Breast epithelium (tissue), 4 donors: ENCODE measurements around the gene RPP21. TPM values are rescaled to one million over a fixed set of nuclear protein-coding genes. Genes with fewer than 3 reads are reported as not detected.

Source experiments
- DNase-seq, 2 donors: peaks; one replicate each; pipeline ENCODE4 v3.0.0-alpha.2; 2019; ENCODE audit warnings: low spot score in 2 of 2
- H3K27ac ChIP-seq, 2 donors: fragments of 200-600 bp; sonication (generic) in 1 of 2; one replicate each; pipeline ENCODE4 v1.5.1; 2016 to 2019; ENCODE audit warnings: mild to moderate bottlenecking in 1 of 2
- H3K27me3 ChIP-seq, 2 donors: fragments of 200-600 bp; sonication (generic) in 1 of 2; one replicate each; pipeline versions ENCODE4 v1.5.1 to v1.6.0; 2017 to 2019; ENCODE audit warnings: control low read depth in 1 of 2, mild to moderate bottlenecking in 1 of 2
- H3K36me3 ChIP-seq: fragments of 200-600 bp; one replicate; pipeline ENCODE4 v1.5.1; 2019
- H3K4me1 ChIP-seq, 2 donors: fragments of 200-600 bp; sonication (generic); one replicate each; pipeline ENCODE4 v1.5.1; 2016 to 2019; ENCODE audit warnings: control low read depth in 1 of 2
- H3K4me3 ChIP-seq, 3 donors: fragments of 200-600 bp; sonication (generic); 1 replicate in 2 of 3; 2 replicates in 1 of 3; pipeline ENCODE4 v1.5.1; 2016 to 2019; ENCODE audit warnings: mild to moderate bottlenecking in 3 of 3, moderate library complexity in 2 of 3
- H3K9me3 ChIP-seq, 2 donors: fragments of 200-600 bp; sonication (generic) in 1 of 2; one replicate each; pipeline ENCODE4 v1.5.1; 2016 to 2019; ENCODE audit warnings: control low read depth in 1 of 2
- POLR2A ChIP-seq: fragments of 450-650 bp; IDR thresholded peaks from one replicate; pipeline ENCODE4 v1.6.1; 2016; ENCODE audit warnings: antibody characterized with exemption, mild to moderate bottlenecking, moderate library complexity
- POLR2AphosphoS5 ChIP-seq, 3 donors: sonication (generic); formaldehyde crosslinking; IDR thresholded peaks; one replicate each; pipeline ENCODE4 v1.6.1; 2017; ENCODE audit warnings: antibody characterized with exemption in 3 of 3
- intact Hi-C: fragments of 100-400 bp; cut with DNase I; formaldehyde crosslinking; loops from one replicate; pipeline ENCODE4 v1.15.1; 2023; ENCODE audit warnings: low total_unique reads
- total RNA-seq, 3 donors: library from RNA; depleted of rRNA; stranded (reverse); fragments of >200 nt; gene quantifications; one replicate each; pipeline ENCODE4 v1.1.0, GENCODE V29; 2016
- TF ChIP-seq, protein P1 (sequence below), 3 donors: fragments of 450-650 bp; IDR thresholded peaks; one replicate each; pipeline ENCODE4 v1.5.1; 2016 to 2017; ENCODE audit warnings: antibody characterized with exemption in 3 of 3, mild to moderate bottlenecking in 3 of 3, moderate library complexity in 3 of 3

RPP21 gene
- total RNA-seq = 10 to 100 TPM; 59.0 to 69.6 (median 67.8) TPM

GRCh38 chr6:30344868-30345671, at the start of gene RPP21:
RPP21 (plus strand) TSS chr6:30345156; CDS start chr6:30345172, 16 bp downstream.
- Histone ChIP-seq H3K27me3 (no peaks in the 10 kb centered on the region), H3K27ac (peak within 1 kb of the TSS; percentile 88 to 95), H3K4me1 (no peaks in the 10 kb centered on the region), H3K9me3 (no peaks in the 10 kb centered on the region), H3K4me3 (peak within 1 kb of the TSS; percentile 68 to 84 (median 74)), H3K36me3 (no peaks in the 10 kb centered on the region)
- DNase-seq = peak; percentile 73 to 84
- intact Hi-C loops = no loop called here
- TF ChIP-seq, protein P1, sequence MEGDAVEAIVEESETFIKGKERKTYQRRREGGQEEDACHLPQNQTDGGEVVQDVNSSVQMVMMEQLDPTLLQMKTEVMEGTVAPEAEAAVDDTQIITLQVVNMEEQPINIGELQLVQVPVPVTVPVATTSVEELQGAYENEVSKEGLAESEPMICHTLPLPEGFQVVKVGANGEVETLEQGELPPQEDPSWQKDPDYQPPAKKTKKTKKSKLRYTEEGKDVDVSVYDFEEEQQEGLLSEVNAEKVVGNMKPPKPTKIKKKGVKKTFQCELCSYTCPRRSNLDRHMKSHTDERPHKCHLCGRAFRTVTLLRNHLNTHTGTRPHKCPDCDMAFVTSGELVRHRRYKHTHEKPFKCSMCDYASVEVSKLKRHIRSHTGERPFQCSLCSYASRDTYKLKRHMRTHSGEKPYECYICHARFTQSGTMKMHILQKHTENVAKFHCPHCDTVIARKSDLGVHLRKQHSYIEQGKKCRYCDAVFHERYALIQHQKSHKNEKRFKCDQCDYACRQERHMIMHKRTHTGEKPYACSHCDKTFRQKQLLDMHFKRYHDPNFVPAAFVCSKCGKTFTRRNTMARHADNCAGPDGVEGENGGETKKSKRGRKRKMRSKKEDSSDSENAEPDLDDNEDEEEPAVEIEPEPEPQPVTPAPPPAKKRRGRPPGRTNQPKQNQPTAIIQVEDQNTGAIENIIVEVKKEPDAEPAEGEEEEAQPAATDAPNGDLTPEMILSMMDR (IDR thresholded peaks at IDR 0.05) = no peak
- peak; percentile 68 to 86 (median 77) for TF ChIP-seq POLR2AphosphoS5 (IDR thresholded peaks at IDR 0.05)
- peak; percentile 84 for TF ChIP-seq POLR2A

DNA sequence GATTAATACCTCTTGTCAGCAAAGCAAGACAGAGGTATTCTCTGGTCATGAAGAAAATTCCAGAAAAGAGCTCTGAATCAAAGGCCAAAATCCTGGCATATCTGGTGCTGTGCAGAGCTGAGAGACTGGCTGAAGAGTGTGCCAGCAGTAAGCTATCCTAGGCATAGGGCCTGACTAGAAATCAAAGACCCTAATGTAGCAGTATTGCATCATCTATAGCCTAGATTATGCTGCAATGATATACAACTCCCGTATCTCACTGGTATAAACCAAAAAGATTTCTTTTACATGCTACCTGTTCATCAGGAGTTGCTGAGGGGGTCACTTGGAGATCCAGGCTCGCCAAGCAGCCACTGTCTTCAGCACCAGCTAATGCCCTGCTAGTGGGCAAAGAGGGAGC, 49.1 kb upstream of the RPP21 start:
- Histone ChIP-seq H3K9me3 (no peaks in the 10 kb centered on the region), H3K27me3 (no peaks in the 10 kb centered on the region), H3K27ac (no peak overlapping the region), H3K4me1 (no peaks in the 10 kb centered on the region), H3K4me3 (no peak overlapping the region), H3K36me3 (peaks cover 10% of the 10 kb centered on the region)
- DNase-seq = no peak
- TF ChIP-seq, protein P1 (IDR thresholded peaks at IDR 0.05) = no peak
- intact Hi-C loops = no loop called here

- intact Hi-C loops = no loop called here
- H3K9me3 ChIP-seq = no peaks in the 10 kb centered on the region
- TF ChIP-seq POLR2AphosphoS5 (IDR thresholded peaks at IDR 0.05) (no peak), POLR2A (no peak)
- TF ChIP-seq, protein P1 (IDR thresholded peaks at IDR 0.05) = no peak
- H3K27me3 ChIP-seq = no peaks in the 10 kb centered on the region
- no peak overlapping the region for H3K4me3 ChIP-seq
- H3K27ac ChIP-seq = no peak overlapping the region
- no peaks in the 10 kb centered on the region for H3K36me3 ChIP-seq
- DNase-seq = no peak
- H3K4me1 ChIP-seq = no peaks in the 10 kb centered on the region
Observed at GRCh38 chr6:30304002-30304401, 41.0 kb upstream of the RPP21 start.

GRCh38 chr6:30311101-30311500, 33.9 kb upstream of the RPP21 start:
- no peaks in the 10 kb centered on the region for H3K4me1 ChIP-seq
- intact Hi-C loops = no loop called here
- H3K27ac ChIP-seq = no peak overlapping the region
- no peaks in the 10 kb centered on the region for H3K27me3 ChIP-seq
- DNase-seq = no peak
- no peaks in the 10 kb centered on the region for H3K36me3 ChIP-seq
- no peaks in the 10 kb centered on the region for H3K9me3 ChIP-seq
- H3K4me3 ChIP-seq = no peak overlapping the region
- no peak for TF ChIP-seq POLR2A
- TF ChIP-seq POLR2AphosphoS5 (IDR thresholded peaks at IDR 0.05) = no peak
- TF ChIP-seq, protein P1 (IDR thresholded peaks at IDR 0.05) = no peak

DNA sequence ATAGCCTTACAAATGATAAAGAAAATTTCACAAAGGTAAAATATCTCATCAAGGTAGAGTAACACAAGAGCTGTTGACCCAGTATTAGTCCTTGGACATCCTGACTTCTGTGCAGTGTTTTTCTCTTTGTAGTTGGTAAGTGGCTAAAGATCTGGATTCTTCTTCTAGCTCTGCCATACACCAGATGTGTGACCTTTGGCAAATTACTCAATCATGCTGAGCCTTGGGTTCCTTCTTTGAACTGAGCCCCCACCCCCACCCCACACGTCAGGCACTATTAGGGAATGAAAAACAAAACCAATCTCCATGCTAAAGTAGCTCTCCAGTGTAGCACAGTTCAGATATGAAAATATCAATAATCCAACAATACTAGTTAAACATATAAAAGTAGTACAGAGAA, 33.3 kb upstream of the RPP21 start:
- Histone ChIP-seq H3K36me3 (no peaks in the 10 kb centered on the region), H3K4me1 (no peaks in the 10 kb centered on the region), H3K27ac (no peak overlapping the region), H3K9me3 (no peaks in the 10 kb centered on the region), H3K27me3 (no peaks in the 10 kb centered on the region), H3K4me3 (no peak overlapping the region)
- no peak for TF ChIP-seq POLR2A
- TF ChIP-seq, protein P1 (IDR thresholded peaks at IDR 0.05) = no peak
- TF ChIP-seq POLR2AphosphoS5 (IDR thresholded peaks at IDR 0.05) = no peak
- no peak for DNase-seq
- intact Hi-C loops = no loop called here
